ENCODE measurements around the gene INSC.
A peak's percentile ranks its signal among the peaks of the same experiment; 100 is the strongest.

GRCh38 chr11:15216678-15217077 lies 102.0 kb downstream of the INSC start:
- no peak for TF ChIP-seq ZNF274 (IDR thresholded peaks at IDR 0.05; ENCODE audit: low read depth, low read length)
- peak; percentile 59 to 71 (median 70); a peak in 5 of 6 replicates for TF ChIP-seq CTCF (IDR thresholded peaks at IDR 0.05 in 2 of 3, conservative IDR thresholded peaks at IDR 0.05 in 1 of 3; ENCODE audit: borderline replicate concordance in 1 of 3, insufficient read depth in 1 of 3, low read depth in 2 of 3, low read length in 2 of 3)
- TF ChIP-seq RAD21 (IDR thresholded peaks at IDR 0.05; ENCODE audit: low read depth): peak; percentile 54
- TF ChIP-seq EGR1 (IDR thresholded peaks at IDR 0.05; ENCODE audit: low read depth): no peak
- TF ChIP-seq TCF7L2 (IDR thresholded peaks at IDR 0.05; ENCODE audit: borderline replicate concordance, extremely low read depth, insufficient read depth, insufficient read length): no peak
- TF ChIP-seq REST (IDR thresholded peaks at IDR 0.05; ENCODE audit: low read depth): no peak
- TF ChIP-seq POLR2AphosphoS5 (IDR thresholded peaks at IDR 0.05; ENCODE audit: low read depth, low read length): no peak
- TF ChIP-seq EZH2phosphoT487 (IDR thresholded peaks at IDR 0.05; ENCODE audit: borderline replicate concordance): no peak
- TF ChIP-seq SIN3A (IDR thresholded peaks at IDR 0.05; ENCODE audit: low read depth): no peak

Measured in HCT116 (cell line).